ENCODE results near the gene CCDC150. TPM values are rescaled to one million over a fixed set of nuclear protein-coding genes. Genes with fewer than 3 reads are reported as not detected.

CCDC150 gene
- total and polyA plus RNA-seq, 12 donors = 0.12 to 3.8 (median 1.9) TPM

GRCh38 chr2:196651387-196652094 lies 12.0 kb downstream of the CCDC150 start:
- Histone ChIP-seq H3K9me3 (peaks cover 0 to 59% (median 37%) of the 10 kb centered on the region in 11 donors), H3K27me3 (no peaks in the 10 kb centered on the region), H3K27ac (no peak overlapping the region), H3K4me1 (no peaks in the 10 kb centered on the region), H3K4me3 (no peak overlapping the region), H3K36me3 (no peaks in the 10 kb centered on the region)
- WGBS, 2 donors = 68 to 72% methylated on average over 4 of the region's 4 CpGs
- intact Hi-C loops (cut with DNase I) = no loop called here
- ATAC-seq (no peak), DNase-seq (no peak)
- TF ChIP-seq CTCF (IDR thresholded peaks at IDR 0.05) = no peak

GRCh38 chr2:196652869-196653268 lies 13.4 kb downstream of the CCDC150 start:
- ATAC-seq = no peak

GRCh38 chr2:196653843-196654242 lies 14.3 kb downstream of the CCDC150 start:
- WGBS, 2 donors = 93 to 94% methylated on average over 1 of the region's 1 CpG
- peaks cover 0 to 56% (median 37%) of the 10 kb centered on the region in 11 donors for H3K9me3 ChIP-seq
- no peak overlapping the region for H3K4me3 ChIP-seq
- no peaks in the 10 kb centered on the region for H3K4me1 ChIP-seq
- H3K36me3 ChIP-seq = no peaks in the 10 kb centered on the region
- H3K27ac ChIP-seq = no peak overlapping the region
- no peak for TF ChIP-seq CTCF (IDR thresholded peaks at IDR 0.05)
- H3K27me3 ChIP-seq = no peaks in the 10 kb centered on the region
- DNase-seq = no peak
- ATAC-seq = no peak
- intact Hi-C loops (cut with DNase I) = no loop called here

More at GRCh38 chr2:196652869-196653268, 13.4 kb downstream of the CCDC150 start:
- Histone ChIP-seq H3K9me3 (peaks cover 0 to 59% (median 37%) of the 10 kb centered on the region in 11 donors), H3K27ac (no peak overlapping the region), H3K4me3 (no peak overlapping the region), H3K27me3 (no peaks in the 10 kb centered on the region), H3K4me1 (no peaks in the 10 kb centered on the region), H3K36me3 (no peaks in the 10 kb centered on the region)
- TF ChIP-seq CTCF (IDR thresholded peaks at IDR 0.05) = no peak
- intact Hi-C loops (cut with DNase I) = no loop called here
- 96% methylated on average over 1 of the region's 1 CpG for WGBS, 2 donors
- no peak for DNase-seq

- intact Hi-C loops (cut with DNase I) = no loop called here
- Histone ChIP-seq H3K27ac (no peak overlapping the region), H3K4me1 (no peaks in the 10 kb centered on the region), H3K9me3 (peaks cover 0 to 37% (median 18%) of the 10 kb centered on the region in 11 donors), H3K36me3 (no peaks in the 10 kb centered on the region), H3K4me3 (no peak overlapping the region), H3K27me3 (no peaks in the 10 kb centered on the region)
- DNase-seq (no peak), ATAC-seq (no peak)
- WGBS, 2 donors = 65 to 66% methylated on average over 1 of the region's 1 CpG
- no peak for TF ChIP-seq CTCF (IDR thresholded peaks at IDR 0.05)
Observed at GRCh38 chr2:196655761-196656160, 16.2 kb downstream of the CCDC150 start.

Measured in heart right ventricle (tissue), 16 donors.